Psoas muscle (tissue), 8 donors: ENCODE results near the gene HOXB4. TPM values are rescaled to one million over a fixed set of nuclear protein-coding genes. Genes with fewer than 3 reads are reported as not detected.

ENCODE experiments used
- ATAC-seq, 4 donors: fragments of 200-7000 bp; cut with Tn5 transposase; one replicate each; pipeline ENCODE4 v1.9.1; 2020; ENCODE audit warnings: moderate library complexity in 3 of 4, mild to moderate bottlenecking in 2 of 4
- DNase-seq, 2 donors: peaks; one replicate each; pipeline ENCODE4 v3.0.0-alpha.2; 2020
- H3K27ac ChIP-seq: fragments of 200-600 bp; one replicate; pipeline ENCODE4 v1.8.0; 2022
- H3K27me3 ChIP-seq, 3 donors: fragments of 200-600 bp in 1 of 3; one replicate each; pipeline versions ENCODE4 v1.6.1 to v1.8.0; 2013 to 2022; ENCODE audit warnings: low read length in 2 of 3, mild to moderate bottlenecking in 2 of 3, moderate library complexity in 1 of 3; ENCODE audit not compliant: insufficient read depth in 3 of 3
- H3K36me3 ChIP-seq, 2 donors: fragments of 200-600 bp in 1 of 2; one replicate each; pipeline versions ENCODE4 v1.6.1 to v1.8.0; 2013 to 2022; ENCODE audit warnings: low read depth in 1 of 2, mild to moderate bottlenecking in 1 of 2, moderate library complexity in 1 of 2; ENCODE audit not compliant: insufficient read depth in 1 of 2
- H3K4me1 ChIP-seq: fragments of 200-600 bp; one replicate; pipeline ENCODE4 v1.8.0; 2022
- H3K4me3 ChIP-seq: fragments of 200-600 bp; one replicate; pipeline ENCODE4 v1.8.0; 2022; ENCODE audit warnings: mild to moderate bottlenecking
- H3K9me3 ChIP-seq: fragments of 200-600 bp; one replicate; pipeline ENCODE4 v1.8.0; 2022
- CTCF ChIP-seq: fragments of 200-600 bp; IDR thresholded peaks from one replicate; pipeline ENCODE4 v1.8.0; 2022; ENCODE audit warnings: antibody characterized with exemption
- WGBS, 3 donors: extraction: QIAGEN DNeasy Blood & Tissue Kit; methylation state at CpG; one replicate each; pipeline versions ENCODE4 v1.1.6 to v1.1.7; 2013; 5-methylcytosine and 5-hydroxymethylcytosine counted together
- intact Hi-C, 2 donors: fragments of 100-400 bp; cut with DNase I; formaldehyde crosslinking; loops; one replicate each; pipeline versions ENCODE4 v1.11.0 to v1.14.2; 2022
- polyA plus RNA-seq, 3 donors: library from polyadenylated mRNA; stranded (reverse); fragments of 200-250 nt; gene quantifications; one replicate each; pipeline ENCODE4 v1.2.3, GENCODE V29; 2013
- total RNA-seq, 4 donors: library from RNA; stranded (reverse); fragmentation: NEBNext Ultra II Directional in 2 of 4; extraction: Animal tissue kit (Norgen Biotek cat#: 25700) in 2 of 4; gene quantifications; one replicate each; pipeline versions ENCODE4 v1.2.1 to v1.2.4, GENCODE V29; 2021 to 2023
- donor health status: healthy with polysubstance abuse.
- donor health status: DM: no; HTN: no; CAD: no; lungs with moderate emphysema.
- donor health status: Bipolar disorder and iron deficiency.
- donor health status: healthy.
- donor health status: DM: yes; HTN: yes; CAD: no.
- donor health status: DM: no; HTN: no; CAD: no.
- donor health status: DM: no; HTN: no; CAD: no.
- donor health status: DM: yes; HTN: yes; CAD: no.

Gene HOXB4
- total and polyA plus RNA-seq, 7 donors, result 0.38 to 4.0 (median 0.89) TPM

- TF ChIP-seq CTCF, result no peak
- Histone ChIP-seq H3K27me3 (peaks cover 0 to 82% (median 36%) of the 10 kb centered on the region in 3 donors), H3K9me3 (no peaks in the 10 kb centered on the region), H3K4me3 (no peak overlapping the region), H3K4me1 (no peaks in the 10 kb centered on the region), H3K27ac (no peak overlapping the region), H3K36me3 (no peaks in the 10 kb centered on the region)
- WGBS, 3 donors, result 55 to 65% (median 59%) methylated on average over 32 to 33 of the region's 33 CpGs
- no peak for ATAC-seq
- DNase-seq, result no peak
- intact Hi-C loops, result loop anchor here in 1 of 2 donors (10.0 kb wide), 1 partner anchor 567 kb away; no protein-coding TSS in a partner anchor
These were observed 13.9 kb upstream of the HOXB4 start for GRCh38 chr17:48592057-48592514.

GRCh38 chr17:48591255-48592056, 13.3 kb upstream of the HOXB4 start:
- Histone ChIP-seq H3K9me3 (no peaks in the 10 kb centered on the region), H3K27ac (no peak overlapping the region), H3K4me3 (no peak overlapping the region), H3K27me3 (peaks cover 0 to 83% (median 34%) of the 10 kb centered on the region in 3 donors), H3K36me3 (no peaks in the 10 kb centered on the region), H3K4me1 (no peaks in the 10 kb centered on the region)
- TF ChIP-seq CTCF, result no peak
- no peak for DNase-seq
- WGBS, 3 donors, result 94 to 97% (median 96%) methylated on average over 10 of the region's 10 CpGs
- ATAC-seq, result no peak
- intact Hi-C loops, result loop anchor here in 1 of 2 donors (10.0 kb wide), 1 partner anchor 567 kb away; no protein-coding TSS in a partner anchor

GRCh38 chr17:48590607-48591161, 12.5 kb upstream of the HOXB4 start:
- ATAC-seq, result no peak

GRCh38 chr17:48589831-48590606, 11.9 kb upstream of the HOXB4 start, which contains the start of gene HOXB3:
Gene HOXB3, minus strand, starts transcription at chr17:48590241. Its CDS starts 37,767 bp downstream, at chr17:48552474.
- ATAC-seq, result no peak
- Histone ChIP-seq H3K27me3 (peaks cover 0 to 85% (median 34%) of the 10 kb centered on the region in 3 donors), H3K36me3 (no peaks in the 10 kb centered on the region), H3K4me3 (no peak within 1 kb of the TSS), H3K9me3 (no peaks in the 10 kb centered on the region), H3K4me1 (peaks cover 9% of the 10 kb centered on the region), H3K27ac (no peak within 1 kb of the TSS)
- no peak for TF ChIP-seq CTCF
- intact Hi-C loops, result loop anchor here in 1 of 2 donors (10.0 kb wide), 1 partner anchor 565 kb away; no protein-coding TSS in a partner anchor
- DNase-seq, result no peak
- 86 to 92% (median 88%) methylated on average over 23 of the region's 23 CpGs for WGBS, 3 donors

More at GRCh38 chr17:48590607-48591161, 12.5 kb upstream of the HOXB4 start:
- Histone ChIP-seq H3K4me1 (peaks cover 6% of the 10 kb centered on the region), H3K36me3 (no peaks in the 10 kb centered on the region), H3K27me3 (peaks cover 0 to 84% (median 36%) of the 10 kb centered on the region in 3 donors), H3K27ac (no peak overlapping the region), H3K9me3 (no peaks in the 10 kb centered on the region), H3K4me3 (no peak overlapping the region)
- no peak for DNase-seq
- intact Hi-C loops, result loop anchor here in 1 of 2 donors (10.0 kb wide), 1 partner anchor 566 kb away; no protein-coding TSS in a partner anchor
- TF ChIP-seq CTCF, result no peak
